ENCODE results near the gene TMEM143. TPM values are rescaled to one million over a fixed set of nuclear protein-coding genes. Genes with fewer than 3 reads are reported as not detected.

TMEM143 gene
- total RNA-seq = 2.2 and 2.6 TPM in 2 replicates

GRCh38 chr19:48363810-48364597, at the start of gene TMEM143, which contains the start of gene SYNGR4:
Gene TMEM143 (minus strand): TSS chr19:48363940. CDS start chr19:48363920, 20 bp downstream.
Gene SYNGR4 (plus strand): TSS chr19:48364367. CDS start chr19:48365843, 1,476 bp downstream.

DNA sequence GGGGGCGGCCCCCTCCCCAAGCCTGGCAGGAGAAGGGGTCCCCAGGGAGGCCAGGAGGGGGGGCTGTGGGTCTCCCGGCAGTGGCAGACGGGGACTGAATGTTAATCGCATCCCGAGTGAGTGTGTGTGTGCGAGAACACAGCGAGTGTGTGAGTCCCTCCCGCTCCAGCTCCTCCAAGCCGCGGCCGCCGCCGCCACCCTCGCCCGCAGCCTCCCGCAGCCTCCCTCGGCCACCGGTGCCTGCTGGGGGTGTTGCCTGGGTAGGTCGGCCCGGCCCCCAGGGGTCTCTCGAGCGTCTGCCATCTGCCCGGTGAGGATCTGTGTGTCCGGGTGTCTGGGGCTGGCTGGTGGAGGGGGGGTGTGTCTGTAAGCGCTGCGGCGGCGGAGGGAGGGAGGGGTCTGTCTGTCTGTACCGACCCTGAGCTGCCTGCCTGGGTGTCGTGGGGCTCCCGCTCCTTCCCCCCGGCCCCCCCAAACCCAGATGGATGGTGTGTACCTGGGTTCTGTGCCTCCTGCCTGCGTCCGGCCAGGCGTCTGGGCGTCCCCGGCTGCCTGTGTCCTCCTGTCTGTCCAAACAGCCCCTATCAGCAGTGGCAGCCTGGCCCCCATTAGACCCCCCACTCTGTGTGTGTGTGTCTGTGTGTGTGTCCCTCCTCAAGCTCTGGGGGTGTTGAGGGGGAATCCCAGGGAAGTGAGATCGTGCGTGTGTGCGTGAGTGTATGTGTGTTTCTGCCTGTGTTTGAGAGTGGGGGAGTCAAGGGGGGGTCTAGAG, 30.0 kb upstream of the TMEM143 start, which contains the start of gene GRIN2D:
Gene GRIN2D (plus strand): TSS at position 110 of the 772 bp plus-strand sequence. CDS start 4,725 bp downstream, outside the sequence.

GRCh38 chr19:48391100-48392005, 27.6 kb upstream of the TMEM143 start, which contains the start of gene KDELR1:
Gene KDELR1 (minus strand): TSS chr19:48391551. CDS start chr19:48391358, 193 bp downstream.

DNA sequence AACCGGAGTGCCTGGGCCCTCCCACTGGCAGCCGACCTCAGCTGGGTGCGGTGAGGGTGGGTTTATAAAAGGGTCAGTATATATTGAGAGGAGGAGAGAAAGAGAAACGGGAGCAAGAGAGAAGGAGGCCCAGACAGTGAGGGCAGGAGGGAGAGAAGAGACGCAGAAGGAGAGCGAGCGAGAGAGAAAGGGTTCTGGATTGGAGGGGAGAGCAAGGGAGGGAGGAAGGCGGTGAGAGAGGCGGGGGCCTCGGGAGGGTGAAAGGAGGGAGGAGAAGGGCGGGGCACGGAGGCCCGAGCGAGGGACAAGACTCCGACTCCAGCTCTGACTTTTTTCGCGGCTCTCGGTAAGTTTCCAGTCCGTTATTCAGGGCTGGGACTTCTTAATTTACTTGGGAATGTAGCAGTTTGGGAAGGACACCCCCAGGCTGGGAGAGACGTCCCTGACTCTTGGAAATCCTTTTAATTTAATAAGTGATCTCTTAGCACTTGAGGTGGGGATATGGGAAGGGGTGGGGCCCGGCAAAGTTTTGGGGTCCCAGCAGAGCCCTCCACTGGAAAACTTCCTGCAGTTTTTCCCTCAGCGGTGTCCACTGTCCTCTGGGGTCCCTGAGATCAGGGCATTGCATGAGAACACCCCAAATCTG, 38.4 kb downstream of the TMEM143 start, which contains the start of gene EMP3:
Gene EMP3 (plus strand): TSS at position 288 of the 646 bp plus-strand sequence. CDS start 1,293 bp downstream, outside the sequence.

Other genes starting within 250 kb of the TMEM143 start
- 4.7 and 9.4 TPM in 2 replicates for gene LIG1, start 193.6 kb downstream of the TMEM143 start, total RNA-seq
- gene ZSWIM9, start 193.3 kb downstream of the TMEM143 start, total RNA-seq = 1.7 and 3.1 TPM in 2 replicates
- gene CARD8, start 108.0 kb downstream of the TMEM143 start, total RNA-seq = 5.1 and 6.2 TPM in 2 replicates
- 0.21 and 1.2 TPM in 2 replicates for gene ZNF114, start 93.9 kb downstream of the TMEM143 start, total RNA-seq
- 2.8 and 30.6 TPM in 2 replicates for gene EMP3, start 38.4 kb downstream of the TMEM143 start, total RNA-seq
- gene SYNGR4, start 427 bp upstream of the TMEM143 start, total RNA-seq = not detected in 2 replicates
- gene KDELR1, start 27.6 kb upstream of the TMEM143 start, total RNA-seq = 46.5 and 49.0 TPM in 2 replicates
- under 0.01 and 0.24 TPM in 2 replicates for gene GRIN2D, start 29.7 kb upstream of the TMEM143 start, total RNA-seq
- gene GRWD1, start 82.0 kb upstream of the TMEM143 start, total RNA-seq = 32.4 and 48.0 TPM in 2 replicates
- 0.48 and 1.3 TPM in 2 replicates for gene KCNJ14, start 91.6 kb upstream of the TMEM143 start, total RNA-seq
- gene CYTH2, start 105.4 kb upstream of the TMEM143 start, total RNA-seq = 11.3 and 35.7 TPM in 2 replicates
- gene LMTK3, start 147.9 kb upstream of the TMEM143 start, total RNA-seq = 1.7 and 3.1 TPM in 2 replicates
- 4.3 and 8.7 TPM in 2 replicates for gene SULT2B1, start 188.2 kb upstream of the TMEM143 start, total RNA-seq
- 0.21 TPM in 1 of 2 replicates, not detected in the other for gene SPACA4, start 242.8 kb upstream of the TMEM143 start, total RNA-seq

Data from tracheal epithelial cell (primary cell).